ENCODE data around the gene FRMD4A. TPM values are rescaled to one million over a fixed set of nuclear protein-coding genes. Genes with fewer than 3 reads are reported as not detected.
"Not testable (repeated sequence)": the region's sequence is repeated elsewhere in the genome, so short reads cannot be mapped to it uniquely, and the experiment has no call there.

Gene FRMD4A
- total and polyA plus RNA-seq, 3 donors from 2014 or later, result 15.0 to 20.8 (median 18.7) TPM

- no peak overlapping the region for H3K4me3 ChIP-seq
- intact Hi-C loops (cut with DNase I; ENCODE audit: low total_unique reads), result no loop called here
- no peaks in the 10 kb centered on the region for H3K27me3 ChIP-seq
- no peaks in the 10 kb centered on the region for H3K36me3 ChIP-seq (ENCODE audit: low read depth, missing control alignments)
- DNase-seq, result no peak
- TF ChIP-seq POLR2A (IDR thresholded peaks at IDR 0.05) (no peak), CTCF (IDR thresholded peaks at IDR 0.05) (no peak)
- no peak overlapping the region for H3K27ac ChIP-seq
- no peaks in the 10 kb centered on the region for H3K9me3 ChIP-seq
- H3K4me1 ChIP-seq, result no peaks in the 10 kb centered on the region
- 64 to 86% methylated on average over 3 of the region's 3 CpGs for WGBS, 2 donors
Measured at GRCh38 chr10:13921941-13922340, 408.8 kb downstream of the FRMD4A start.

- intact Hi-C loops (cut with DNase I; ENCODE audit: low total_unique reads), result not testable (repeated sequence)
Measured at GRCh38 chr10:13921131-13921530, 409.6 kb downstream of the FRMD4A start.

DNA sequence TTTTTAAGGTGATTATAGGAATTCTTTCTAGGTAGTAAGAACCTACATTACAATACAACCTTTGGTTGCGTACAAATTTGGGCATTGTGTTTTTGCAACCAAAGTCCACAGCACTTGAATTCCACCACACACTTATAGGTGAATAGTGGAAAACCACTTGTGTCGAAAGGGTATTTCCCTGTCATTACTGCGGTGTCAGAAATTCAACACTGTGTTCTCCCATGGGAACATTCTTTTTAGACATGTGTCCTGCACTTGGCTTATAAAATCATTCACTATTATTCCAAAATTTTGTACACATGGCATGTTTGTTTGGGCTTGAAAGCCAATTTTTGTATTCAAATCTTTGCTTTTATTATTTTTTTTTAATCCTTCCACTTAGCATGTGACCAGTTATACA lies 410.3 kb downstream of the FRMD4A start:
- TF ChIP-seq CTCF (IDR thresholded peaks at IDR 0.05) (no peak), POLR2A (IDR thresholded peaks at IDR 0.05) (no peak)
- H3K36me3 ChIP-seq (ENCODE audit: low read depth, missing control alignments), result no peaks in the 10 kb centered on the region
- no peak overlapping the region for H3K27ac ChIP-seq
- H3K27me3 ChIP-seq, result no peaks in the 10 kb centered on the region
- no peaks in the 10 kb centered on the region for H3K4me1 ChIP-seq
- no peaks in the 10 kb centered on the region for H3K9me3 ChIP-seq
- no peak overlapping the region for H3K4me3 ChIP-seq
- 32 to 62% methylated on average over 3 of the region's 3 CpGs for WGBS, 2 donors
- no peak for DNase-seq
- intact Hi-C loops (cut with DNase I; ENCODE audit: low total_unique reads), result no loop called here

More at GRCh38 chr10:13921131-13921530, 409.6 kb downstream of the FRMD4A start:
- not testable (repeated sequence) for H3K36me3 ChIP-seq (ENCODE audit: low read depth, missing control alignments); H3K4me1 ChIP-seq; DNase-seq; H3K9me3 ChIP-seq; H3K4me3 ChIP-seq; H3K27me3 ChIP-seq; H3K27ac ChIP-seq
- 65 to 67% methylated on average over 3 of the region's 3 CpGs for WGBS, 2 donors

DNA sequence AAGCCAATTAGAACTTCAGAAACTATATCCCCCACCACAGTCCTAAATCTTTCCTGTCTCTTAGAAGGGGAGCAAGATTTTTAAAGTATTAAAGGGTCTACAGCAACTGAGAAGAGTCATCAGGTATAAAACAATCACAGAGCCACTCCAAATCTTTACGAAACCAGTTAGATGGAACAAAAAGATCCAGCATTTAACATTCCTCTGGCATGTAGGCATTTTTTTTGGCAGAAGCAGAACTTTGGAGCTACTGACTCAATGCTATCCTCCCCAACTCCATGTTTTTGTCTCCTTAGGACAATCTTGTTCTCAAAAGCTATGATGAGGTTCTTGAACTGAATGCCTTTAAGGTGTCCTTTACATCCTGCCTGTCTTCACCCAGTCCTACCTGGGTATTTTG lies 410.7 kb downstream of the FRMD4A start:
- H3K4me1 ChIP-seq, result no peaks in the 10 kb centered on the region
- H3K36me3 ChIP-seq (ENCODE audit: low read depth, missing control alignments), result no peaks in the 10 kb centered on the region
- TF ChIP-seq POLR2A (IDR thresholded peaks at IDR 0.05) (no peak), CTCF (IDR thresholded peaks at IDR 0.05) (no peak)
- H3K27ac ChIP-seq, result no peak overlapping the region
- 94 to 100% methylated on average over 1 of the region's 1 CpG for WGBS, 2 donors
- H3K27me3 ChIP-seq, result no peaks in the 10 kb centered on the region
- intact Hi-C loops (cut with DNase I; ENCODE audit: low total_unique reads), result no loop called here
- H3K4me3 ChIP-seq, result no peak overlapping the region
- no peaks in the 10 kb centered on the region for H3K9me3 ChIP-seq
- DNase-seq, result no peak

DNA sequence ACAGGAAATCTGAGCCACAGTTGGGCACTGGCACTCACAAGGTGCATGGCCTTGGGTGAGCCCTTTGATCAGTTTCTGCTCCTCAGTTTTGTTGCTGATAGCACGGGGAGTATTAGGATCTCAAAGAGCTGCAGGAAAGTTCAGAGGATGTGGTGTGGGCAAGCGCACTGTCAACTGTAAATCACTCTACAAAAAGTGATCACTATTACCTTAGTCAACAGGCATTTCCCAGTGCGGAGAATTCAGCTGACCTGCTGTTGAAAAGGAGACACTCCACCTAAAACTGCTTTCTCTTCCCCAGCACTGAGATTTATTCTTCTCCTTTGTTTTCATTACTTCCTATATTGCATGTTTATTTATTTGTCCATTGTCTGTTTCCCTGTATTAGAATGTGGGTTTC lies 412.9 kb downstream of the FRMD4A start:
- TF ChIP-seq POLR2A (IDR thresholded peaks at IDR 0.05) (no peak), CTCF (IDR thresholded peaks at IDR 0.05) (no peak)
- Histone ChIP-seq H3K4me1 (no peaks in the 10 kb centered on the region), H3K9me3 (no peaks in the 10 kb centered on the region), H3K4me3 (no peak overlapping the region), H3K36me3 (ENCODE audit: low read depth, missing control alignments) (no peaks in the 10 kb centered on the region), H3K27me3 (no peaks in the 10 kb centered on the region), H3K27ac (no peak overlapping the region)
- no peak for DNase-seq
- intact Hi-C loops (cut with DNase I; ENCODE audit: low total_unique reads), result no loop called here
- WGBS, 2 donors, result 77 to 86% methylated on average over 3 of the region's 3 CpGs

Measured in testis (tissue), 3 donors.